Heart left ventricle (tissue), 16 donors: ENCODE measurements around the gene AGPAT2. TPM values are rescaled to one million over a fixed set of nuclear protein-coding genes. Genes with fewer than 3 reads are reported as not detected.

ENCODE experiments used
- ATAC-seq, 4 donors: fragments of 200-7000 bp; cut with Tn5 transposase; one replicate each; pipeline ENCODE4 v1.9.1; 2020 to 2022; ENCODE audit warnings: moderate library complexity in 4 of 4, mild to moderate bottlenecking in 3 of 4, moderate number of reproducible peaks in 1 of 4
- DNase-seq, 5 donors: peaks; one replicate each; pipeline ENCODE4 v3.0.0-alpha.2; 2020
- H3K27ac ChIP-seq, 12 donors: fragments of 200-600 bp; sonication (generic) in 4 of 12; one replicate each; pipeline versions ENCODE4 v1.5.0 to v1.8.0; 2016 to 2022; ENCODE audit warnings: mild to moderate bottlenecking in 2 of 12
- H3K27me3 ChIP-seq, 9 donors: fragments of 200-600 bp; sonication (generic) in 2 of 9; one replicate each; pipeline versions ENCODE4 v1.5.1 to v1.8.0; 2016 to 2022; ENCODE audit warnings: mild to moderate bottlenecking in 3 of 9
- H3K36me3 ChIP-seq, 9 donors: fragments of 200-600 bp; sonication (generic) in 2 of 9; one replicate each; pipeline versions ENCODE4 v1.5.0 to v1.8.0; 2018 to 2022; ENCODE audit warnings: mild to moderate bottlenecking in 2 of 9
- H3K4me1 ChIP-seq, 12 donors: fragments of 200-600 bp; sonication (generic) in 4 of 12; one replicate each; pipeline versions ENCODE4 v1.5.0 to v1.8.0; 2016 to 2022; ENCODE audit warnings: mild to moderate bottlenecking in 3 of 12
- H3K4me3 ChIP-seq, 12 donors: fragments of 200-600 bp; sonication (generic) in 4 of 12; one replicate each; pipeline versions ENCODE4 v1.5.0 to v1.8.0; 2017 to 2022; ENCODE audit warnings: mild to moderate bottlenecking in 9 of 12, moderate library complexity in 4 of 12
- H3K9me3 ChIP-seq, 12 donors: fragments of 200-600 bp; sonication (generic) in 4 of 12; one replicate each; pipeline versions ENCODE4 v1.5.0 to v1.8.0; 2016 to 2022; ENCODE audit warnings: mild to moderate bottlenecking in 1 of 12
- CTCF ChIP-seq, 12 donors: fragments of 200-600 bp; sonication (generic) in 4 of 12; IDR thresholded peaks; one replicate each; pipeline versions ENCODE4 v1.5.0 to v1.8.0; 2018 to 2022; ENCODE audit warnings: antibody characterized with exemption in 12 of 12, mild to moderate bottlenecking in 5 of 12
- POLR2A ChIP-seq, 2 donors: fragments of 450-650 bp; IDR thresholded peaks; one replicate each; pipeline ENCODE4 v1.6.1; 2017; ENCODE audit warnings: antibody characterized with exemption in 2 of 2, mild to moderate bottlenecking in 2 of 2, moderate library complexity in 2 of 2
- WGBS, 4 donors: extraction: QIAGEN DNeasy Blood & Tissue Kit in 2 of 4; methylation state at CpG; one replicate each; pipeline versions ENCODE4 v1.1.5 to v1.1.7; 2013 to 2018; 5-methylcytosine and 5-hydroxymethylcytosine counted together
- intact Hi-C, 10 donors: fragments of 100-400 bp; cut with DNase I; formaldehyde crosslinking; loops; one replicate each; pipeline versions ENCODE4 v1.11.1 to v1.14.2; 2022
- polyA plus RNA-seq, 2 donors: library from polyadenylated mRNA; stranded (reverse); fragments of 200-250 nt; gene quantifications; one replicate each; pipeline ENCODE4 v1.2.3, GENCODE V29; 2013
- total RNA-seq, 9 donors: library from RNA; depleted of rRNA in 2 of 9; stranded (reverse); fragments of >200 nt in 2 of 9; fragmentation: NEBNext Ultra II Directional in 3 of 9; extraction: Animal tissue kit (Norgen Biotek cat#: 25700) in 3 of 9; gene quantifications; one replicate each; pipeline versions ENCODE4 v1.1.0 to v1.2.4, GENCODE V29; 2016 to 2023
- donor health status: ischemic (EF 13 %, LVEDD 7.1; RV severe dilation, severe dysfunction).
- donor health status: healthy with polysubstance abuse.
- donor health status: DM: no; HTN: yes; CAD: no.
- donor health status: DM: no; HTN: no; CAD: no.
- donor health status: ischemic (EF 25% LVEDD 6.9; RV normal size, moderate dysfunction).
- donor health status: ischemic (EF 25% LVEDD 5.7; RV mildly dilated, moderate dysfunction).
- donor health status: healthy.
- donor health status: DM: yes; HTN: yes; CAD: no.
- donor health status: ischemic (EF 35%, LVEDD 5.7; RV mildly dilated, moderate dysfunction).
- donor health status: nonischemic (EF 11% LVEDD 7.7; RV severe dilation, severe dysfunction).
- donor health status: DM: yes; HTN: yes; CAD: no.
- donor health status: PGD.
- donor health status: ischemic (EF 29% LVEDD 5.4; RV normal size, mild dysfunction).
- donor health status: nonischemic (EF 23%, LVEDD 6.1; RV moderate dilation, normal function).

Gene AGPAT2
- total and polyA plus RNA-seq, 11 donors: 52.4 to 122 (median 69.3) TPM

GRCh38 chr9:136703276-136703860 lies 16.1 kb upstream of the AGPAT2 start:
- DNase-seq: no peak
- Histone ChIP-seq H3K4me3 (no peak overlapping the region), H3K27me3 (peaks cover 0 to 18% (median 3%) of the 10 kb centered on the region in 9 donors), H3K9me3 (no peaks in the 10 kb centered on the region), H3K4me1 (peaks cover 0 to 15% (median 2%) of the 10 kb centered on the region in 12 donors), H3K36me3 (no peaks in the 10 kb centered on the region), H3K27ac (no peak overlapping the region)
- no peak for ATAC-seq
- TF ChIP-seq POLR2A (IDR thresholded peaks at IDR 0.05): no peak
- TF ChIP-seq CTCF (IDR thresholded peaks at IDR 0.05): no peak
- intact Hi-C loops: no loop called here
- WGBS, 4 donors: 78 to 89% (median 87%) methylated on average over 12 of the region's 12 CpGs

GRCh38 chr9:136701668-136702053 lies 14.4 kb upstream of the AGPAT2 start:
- no peaks in the 10 kb centered on the region for H3K36me3 ChIP-seq
- H3K27ac ChIP-seq: no peak overlapping the region
- DNase-seq (no peak), ATAC-seq (no peak)
- peaks cover 0 to 18% (median 3%) of the 10 kb centered on the region in 9 donors for H3K27me3 ChIP-seq
- 47 to 66% (median 56%) methylated on average over 8 to 10 of the region's 10 CpGs for WGBS, 4 donors
- intact Hi-C loops: no loop called here
- peaks cover 0 to 25% (median 2%) of the 10 kb centered on the region in 12 donors for H3K4me1 ChIP-seq
- H3K9me3 ChIP-seq: no peaks in the 10 kb centered on the region
- H3K4me3 ChIP-seq: peak overlapping the region in 1 of 12 donors; percentile 23
- TF ChIP-seq CTCF (IDR thresholded peaks at IDR 0.05): no peak
- no peak for TF ChIP-seq POLR2A (IDR thresholded peaks at IDR 0.05)

- DNase-seq: no peak
- Histone ChIP-seq H3K9me3 (no peaks in the 10 kb centered on the region), H3K36me3 (no peaks in the 10 kb centered on the region), H3K4me3 (peak overlapping the region in 2 of 12 donors; percentile 4 to 23), H3K27me3 (peaks cover 0 to 18% (median 3%) of the 10 kb centered on the region in 9 donors), H3K27ac (no peak overlapping the region), H3K4me1 (peaks cover 0 to 25% (median 2%) of the 10 kb centered on the region in 12 donors)
- ATAC-seq: peak in 3 of 4 donors; percentile 13 to 32 (median 13)
- TF ChIP-seq CTCF (IDR thresholded peaks at IDR 0.05) (no peak), POLR2A (IDR thresholded peaks at IDR 0.05) (no peak)
- intact Hi-C loops: no loop called here
- WGBS, 4 donors: 23 to 44% (median 24%) methylated on average over 31 to 38 of the region's 38 CpGs
Measured at GRCh38 chr9:136700959-136701667, 13.9 kb upstream of the AGPAT2 start.

GRCh38 chr9:136700304-136700703 lies 13.0 kb upstream of the AGPAT2 start:
- DNase-seq (no peak), ATAC-seq (no peak)
- TF ChIP-seq POLR2A (IDR thresholded peaks at IDR 0.05) (no peak), CTCF (IDR thresholded peaks at IDR 0.05) (no peak)
- Histone ChIP-seq H3K27ac (no peak overlapping the region), H3K27me3 (peaks cover 0 to 18% (median 3%) of the 10 kb centered on the region in 9 donors), H3K4me3 (no peak overlapping the region), H3K9me3 (no peaks in the 10 kb centered on the region), H3K36me3 (no peaks in the 10 kb centered on the region), H3K4me1 (peaks cover 0 to 25% (median 2%) of the 10 kb centered on the region in 12 donors)
- 62 to 83% (median 78%) methylated on average over 12 to 13 of the region's 13 CpGs for WGBS, 4 donors
- intact Hi-C loops: no loop called here
